Measurements from ENCODE around the gene ZNF750. TPM values are rescaled to one million over a fixed set of nuclear protein-coding genes. Genes with fewer than 3 reads are reported as not detected.

ZNF750 gene
- total RNA-seq, 1 experiment from 2014 or later: not detected

DNA sequence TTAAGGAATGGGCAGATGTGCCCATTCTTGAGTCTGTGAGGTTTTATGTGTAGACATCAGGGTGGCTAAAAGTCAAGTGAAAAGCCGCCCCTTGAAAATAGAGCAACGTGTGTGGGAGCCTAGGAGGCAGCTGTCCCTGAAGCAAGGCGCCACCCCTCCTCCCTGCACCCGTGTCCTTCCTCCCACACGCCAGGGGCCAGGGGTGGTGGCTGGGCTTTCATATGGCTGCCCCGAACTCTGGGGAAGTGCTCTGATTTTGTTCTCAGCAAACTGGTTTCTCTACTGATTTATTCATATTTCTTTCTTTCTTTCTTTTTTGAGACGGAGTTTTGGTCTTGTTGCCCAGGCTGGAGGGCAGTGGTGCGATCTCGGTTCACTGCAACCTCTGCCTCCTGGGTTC lies 4.7 kb downstream of the ZNF750 start:
- no peak for DNase-seq (ENCODE audit: low read depth)

DNA sequence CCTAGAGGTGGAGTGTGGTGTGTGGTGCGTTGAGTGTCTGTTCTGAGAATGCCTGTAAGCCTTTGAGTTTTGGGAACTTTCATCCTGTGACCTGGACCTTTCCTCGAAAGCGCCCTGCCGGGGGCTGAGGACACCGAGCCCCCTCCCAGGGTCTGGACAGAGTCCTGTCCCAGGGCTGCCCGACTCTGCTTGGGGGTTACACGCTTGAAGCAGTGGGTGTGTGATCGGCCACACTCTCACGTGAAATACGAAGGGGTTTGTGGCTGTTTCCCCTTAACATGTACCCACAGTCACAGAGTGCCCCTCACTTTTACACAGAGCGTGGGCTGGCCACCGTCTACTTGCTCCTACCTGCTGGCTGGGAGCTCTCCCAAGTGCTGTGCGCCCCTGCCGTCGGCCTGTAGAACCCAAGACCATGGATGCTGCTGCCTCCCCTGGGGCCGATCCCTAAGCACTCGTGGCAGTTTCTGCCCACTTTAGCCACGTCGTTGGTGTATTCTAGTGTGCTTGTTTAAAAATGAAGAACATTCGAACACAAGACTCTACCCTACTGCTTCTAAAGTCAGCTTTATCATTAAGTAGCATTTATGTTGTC lies 6.8 kb downstream of the ZNF750 start:
- no peak for DNase-seq (ENCODE audit: low read depth)

DNA sequence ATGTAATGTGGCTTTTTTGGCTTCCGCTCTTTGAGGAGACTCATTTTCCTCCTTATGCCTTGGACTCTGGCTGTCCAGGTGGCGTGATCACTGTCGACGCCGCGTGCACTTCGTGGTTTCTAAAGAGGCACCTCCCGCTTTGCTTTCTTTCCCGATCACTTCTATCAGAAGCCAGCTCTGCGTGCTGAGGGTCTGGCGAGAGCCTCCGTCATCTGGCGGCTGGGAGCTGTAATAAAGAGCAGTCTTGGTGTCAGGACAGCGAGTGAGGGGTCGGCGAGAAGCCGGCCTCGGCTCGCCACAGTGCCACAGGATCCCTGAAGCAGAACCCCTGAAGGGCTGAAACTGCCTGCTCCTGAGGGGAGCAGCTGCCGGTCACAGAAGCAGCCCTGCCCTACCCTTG lies 7.4 kb downstream of the ZNF750 start:
- no peak for DNase-seq (ENCODE audit: low read depth)

DNA sequence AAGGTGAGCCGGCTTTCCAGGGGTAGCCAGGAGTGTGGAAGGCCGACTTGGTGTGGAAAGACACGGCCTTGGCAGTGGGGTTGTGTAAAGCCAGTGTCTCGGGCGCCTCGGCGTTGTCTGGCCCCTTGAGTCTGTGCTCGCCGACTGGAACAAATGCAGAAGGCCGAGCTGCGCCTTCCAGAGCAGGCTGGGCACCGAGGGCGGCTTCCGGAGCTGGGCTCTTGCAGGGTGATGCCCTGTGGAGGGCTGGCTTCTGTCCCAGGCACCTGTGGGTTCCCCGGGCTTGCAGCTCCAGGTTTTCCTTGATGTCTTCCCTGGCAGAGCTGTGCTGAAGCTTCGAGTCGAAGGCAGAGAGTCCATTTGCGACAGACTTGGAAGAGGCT lies 8.0 kb downstream of the ZNF750 start:
- DNase-seq (ENCODE audit: low read depth): no peak

DNA sequence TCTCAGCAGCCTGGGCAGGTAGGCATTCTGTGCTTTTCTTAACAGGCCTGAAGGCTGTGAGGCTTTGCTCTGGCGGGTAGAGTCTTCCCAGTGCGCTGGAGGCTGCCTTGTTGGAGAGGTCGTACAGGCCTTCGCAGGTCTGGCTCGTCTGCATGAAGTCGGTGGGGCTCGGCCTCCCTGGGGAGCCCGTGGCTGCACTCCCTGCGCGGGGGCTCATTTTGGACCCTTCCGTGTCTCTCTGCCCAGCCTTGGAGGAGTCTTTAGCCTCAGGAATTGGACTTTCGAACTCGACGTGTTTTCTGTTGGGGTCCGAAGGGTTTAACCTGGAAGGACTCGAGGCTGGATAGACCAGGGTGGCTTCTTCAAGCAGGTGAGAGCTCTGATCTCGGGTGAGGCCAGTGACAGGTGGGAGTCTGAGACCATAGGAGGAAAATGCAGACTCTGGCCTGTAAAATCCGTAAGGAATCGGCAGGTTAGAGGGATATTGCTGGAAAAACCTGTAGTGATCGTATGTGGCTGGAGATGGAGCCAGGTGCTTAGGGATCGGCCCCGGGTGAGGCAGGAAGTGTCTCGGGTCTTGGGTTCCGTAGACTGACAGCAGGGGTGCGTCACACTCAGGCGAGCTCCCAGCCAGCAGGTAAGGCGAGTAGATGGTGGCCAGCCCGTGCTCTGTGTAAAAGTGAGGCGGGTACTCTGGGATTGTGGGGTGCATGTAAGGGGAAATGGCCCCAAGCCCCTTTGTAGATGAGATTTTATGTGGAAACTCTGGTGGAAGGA lies 8.6 kb downstream of the ZNF750 start:
- DNase-seq (ENCODE audit: low read depth): no peak

DNA sequence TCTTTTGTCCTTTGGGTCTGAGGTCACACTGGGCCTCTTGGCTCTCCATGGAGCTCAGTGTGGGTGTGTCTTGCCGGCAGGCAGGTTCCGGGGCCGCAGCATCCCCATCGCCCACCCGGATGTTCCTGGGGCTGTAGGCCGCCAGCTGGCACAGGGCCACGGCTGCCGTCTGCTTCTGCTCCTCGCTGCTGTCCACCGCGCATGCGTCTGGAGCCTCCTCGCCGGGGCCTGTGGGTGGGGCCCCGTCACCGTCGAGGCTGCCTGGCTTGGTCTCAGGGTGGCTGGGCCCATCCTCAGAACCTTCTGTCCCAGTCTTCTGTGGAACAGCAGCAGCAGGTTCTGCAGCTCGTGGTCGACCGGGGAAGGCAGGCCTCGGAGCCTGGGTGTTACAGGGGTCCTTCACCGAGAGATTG lies 9.6 kb downstream of the ZNF750 start:
- DNase-seq (ENCODE audit: low read depth): no peak

DNA sequence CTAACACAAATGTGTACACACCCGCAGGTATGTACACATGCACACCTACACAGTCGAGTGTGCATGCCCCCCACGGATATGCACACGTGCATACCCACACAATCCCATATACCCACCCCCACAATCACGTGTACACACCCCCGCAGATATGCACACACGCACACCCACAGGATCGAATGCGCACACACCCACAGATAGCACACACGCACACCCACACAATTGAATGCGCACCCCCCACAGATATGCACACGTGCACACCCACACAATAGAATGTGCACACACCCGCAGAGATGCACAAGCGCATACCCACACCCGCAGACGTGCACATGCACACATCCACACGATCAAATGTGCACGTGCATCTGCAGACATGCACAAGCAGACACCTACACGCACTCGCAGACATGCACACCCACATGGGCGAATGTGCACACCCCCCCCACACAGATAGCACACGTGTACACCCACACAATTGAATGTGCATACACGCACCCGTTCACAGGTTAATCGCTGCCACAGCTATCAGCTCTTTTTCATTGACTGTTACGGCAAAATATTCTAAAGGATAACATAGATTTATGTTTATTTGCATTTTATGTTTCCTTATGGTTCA lies 10.8 kb downstream of the ZNF750 start:
- DNase-seq (ENCODE audit: low read depth): no peak

DNA sequence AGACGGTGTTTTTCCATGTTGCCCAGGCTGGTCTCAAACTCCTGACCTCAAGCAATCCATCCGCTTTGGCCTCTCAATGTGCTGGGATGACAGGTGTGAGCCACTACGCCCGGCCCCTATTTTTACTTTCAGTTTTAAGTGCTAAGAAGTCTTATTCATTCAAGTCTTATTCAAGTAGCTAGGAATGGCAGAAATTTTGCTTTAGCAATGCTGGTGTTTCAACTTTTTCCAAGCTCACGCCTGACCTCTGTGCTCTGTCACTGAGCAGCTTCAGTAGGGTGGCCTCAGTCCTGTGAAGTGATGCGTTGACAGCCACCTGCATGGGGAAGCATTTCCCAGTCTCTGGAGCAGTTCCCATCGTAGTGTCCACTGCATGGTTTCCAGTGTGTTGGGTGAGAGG lies 12.9 kb downstream of the ZNF750 start:
- no peak for DNase-seq (ENCODE audit: low read depth)

DNA sequence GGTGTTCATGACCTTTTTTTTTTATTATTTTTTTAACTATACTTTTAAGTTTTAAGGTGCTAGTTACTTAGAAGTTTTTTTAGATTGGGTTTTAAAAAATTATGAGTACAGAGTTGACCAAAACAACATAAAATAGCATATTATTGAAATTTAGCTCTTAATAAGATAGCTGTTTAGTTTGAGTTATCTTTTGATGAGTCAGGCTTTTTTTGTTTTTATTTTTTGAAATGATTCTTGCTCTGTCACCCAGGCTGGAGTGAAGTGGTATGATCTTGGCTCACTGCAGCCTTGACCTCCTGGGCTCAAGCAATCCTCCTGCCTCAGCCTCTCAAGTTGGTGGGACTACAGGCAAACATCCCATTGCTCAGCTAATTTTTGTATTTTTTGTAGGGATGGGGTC lies 13.6 kb downstream of the ZNF750 start:
- DNase-seq (ENCODE audit: low read depth): no peak

DNA sequence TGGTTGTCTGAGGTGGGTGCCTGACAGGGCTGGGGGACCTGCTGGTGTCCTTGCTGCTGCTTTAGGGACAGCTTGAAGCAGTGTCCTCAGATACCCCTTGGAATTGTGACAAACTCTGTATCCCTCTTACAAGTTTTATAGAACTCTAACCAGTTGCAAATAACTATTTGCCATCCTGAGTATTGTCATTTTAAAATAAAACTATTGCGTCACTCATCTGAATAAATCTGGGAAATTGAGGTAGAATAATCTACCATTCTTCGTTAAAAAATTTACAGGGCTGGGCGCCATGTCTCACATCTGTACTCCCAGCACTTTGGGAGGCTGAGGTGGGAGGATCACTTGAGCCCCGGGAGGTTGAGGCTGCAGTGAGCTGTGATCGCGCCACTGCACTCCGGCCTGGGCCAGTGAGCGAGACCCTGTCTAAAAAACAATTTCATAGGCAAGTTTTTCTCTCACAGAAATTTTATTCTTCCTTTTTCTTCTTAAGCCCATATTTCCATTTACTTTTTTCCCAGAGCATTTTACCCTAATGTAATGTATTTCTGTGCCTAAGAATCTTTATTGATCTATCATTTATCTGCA lies 14.2 kb downstream of the ZNF750 start:
- DNase-seq (ENCODE audit: low read depth): no peak

DNA sequence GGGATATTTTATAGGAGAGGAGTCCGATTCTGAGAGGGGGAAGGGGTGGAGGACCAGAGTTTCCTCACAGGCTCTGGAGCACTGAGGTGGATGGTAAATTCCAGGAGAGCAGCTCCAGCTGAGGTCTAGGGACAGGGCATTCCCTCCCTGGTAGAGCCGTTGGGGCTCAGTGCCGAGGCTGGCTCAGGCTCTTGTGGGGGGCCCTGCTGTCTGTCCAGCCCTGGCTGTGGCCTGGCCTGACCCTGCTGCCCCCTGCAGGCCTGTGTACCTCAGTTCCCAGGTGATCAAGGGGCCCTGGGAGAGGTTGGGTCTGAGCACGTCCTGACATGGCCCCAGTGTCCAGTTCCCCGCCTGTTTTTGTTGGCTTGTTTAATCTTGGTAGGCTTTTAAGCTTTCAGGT lies 16.8 kb downstream of the ZNF750 start:
- no peak for DNase-seq (ENCODE audit: low read depth)

DNA sequence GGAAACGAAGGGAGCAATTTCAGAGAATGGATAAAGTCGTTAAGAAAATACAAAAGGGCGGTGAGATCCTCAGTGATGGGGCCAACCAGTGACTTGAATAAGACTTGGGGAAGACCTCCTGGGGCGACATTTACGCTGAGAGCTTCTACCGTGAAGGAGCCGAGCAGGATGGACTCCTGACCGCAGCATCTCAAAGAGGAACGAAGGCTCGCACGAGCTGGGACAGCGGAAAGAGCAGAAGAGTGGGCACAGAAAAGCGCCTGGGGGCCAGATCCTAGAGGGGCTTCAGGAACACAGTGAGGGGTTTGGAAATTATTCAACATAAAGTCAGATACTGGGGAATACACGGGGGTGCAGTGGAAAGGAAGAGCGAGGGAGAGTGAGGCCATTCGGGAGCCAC lies 17.5 kb downstream of the ZNF750 start:
- no peak for DNase-seq (ENCODE audit: low read depth)

DNA sequence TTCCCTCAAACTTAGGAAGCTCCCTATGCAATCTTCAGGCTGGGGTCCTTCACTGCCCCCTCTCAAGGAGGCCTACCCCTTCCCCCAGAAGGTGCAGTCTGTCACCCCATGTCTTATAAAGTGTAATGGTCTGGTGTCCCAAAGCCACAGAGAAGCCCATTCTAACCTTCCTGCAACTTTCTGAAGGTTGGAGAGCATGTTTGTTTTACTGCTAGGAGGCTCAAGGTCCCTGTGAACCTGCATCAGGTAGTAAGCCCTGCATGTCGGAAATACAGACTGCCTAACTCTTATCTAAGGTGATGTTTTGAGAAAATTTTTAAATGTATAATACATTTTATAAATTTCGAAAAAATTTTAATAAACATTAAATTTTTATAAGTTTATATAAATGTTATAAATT lies 18.3 kb downstream of the ZNF750 start:
- no peak for DNase-seq (ENCODE audit: low read depth)

DNA sequence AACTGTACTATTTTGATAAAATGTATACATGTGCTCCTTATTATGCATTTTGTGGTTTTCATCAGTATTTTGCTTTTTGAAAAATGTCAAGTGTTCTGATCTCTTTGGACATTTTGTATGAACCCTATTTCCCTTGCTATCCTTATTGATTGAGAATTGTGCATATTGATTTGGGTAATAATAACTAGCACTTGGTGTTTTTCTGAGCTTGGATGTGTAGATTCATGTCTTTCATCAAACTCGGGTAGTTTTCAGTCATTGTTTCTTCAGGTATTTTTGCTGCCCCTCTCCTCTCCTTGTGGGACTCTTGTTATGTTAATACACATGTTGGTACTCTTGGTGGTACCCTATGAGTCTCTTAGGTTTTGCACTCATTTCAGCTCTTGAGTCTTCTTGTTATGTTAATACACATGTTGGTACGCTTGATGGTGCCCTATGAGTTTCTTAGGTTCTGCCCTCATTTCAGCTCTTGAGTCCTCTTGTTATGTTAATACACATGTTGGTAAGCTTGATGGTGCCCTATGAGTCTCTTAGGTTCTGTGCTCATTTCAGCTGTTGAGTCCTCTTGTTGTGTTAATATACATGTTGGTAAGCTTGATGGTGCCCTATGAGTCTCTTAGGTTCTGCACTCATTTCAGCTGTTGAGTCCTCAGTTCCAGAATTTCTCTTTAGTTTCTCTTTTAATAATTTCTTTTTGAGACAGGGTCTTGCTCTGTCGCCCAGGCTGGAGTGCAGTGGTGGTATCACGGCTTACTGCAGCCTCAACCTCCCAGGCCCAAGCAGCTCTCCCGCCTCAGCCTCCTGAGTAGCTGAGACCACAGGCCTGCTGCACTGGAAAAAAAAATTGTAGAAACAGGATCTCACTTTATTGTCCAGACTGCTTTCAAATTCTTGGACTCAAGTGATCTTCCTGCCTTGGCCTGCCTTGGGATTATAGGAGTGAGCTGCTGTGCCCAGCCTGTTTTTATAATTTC lies 19.3 kb downstream of the ZNF750 start:
- DNase-seq (ENCODE audit: low read depth): no peak

DNA sequence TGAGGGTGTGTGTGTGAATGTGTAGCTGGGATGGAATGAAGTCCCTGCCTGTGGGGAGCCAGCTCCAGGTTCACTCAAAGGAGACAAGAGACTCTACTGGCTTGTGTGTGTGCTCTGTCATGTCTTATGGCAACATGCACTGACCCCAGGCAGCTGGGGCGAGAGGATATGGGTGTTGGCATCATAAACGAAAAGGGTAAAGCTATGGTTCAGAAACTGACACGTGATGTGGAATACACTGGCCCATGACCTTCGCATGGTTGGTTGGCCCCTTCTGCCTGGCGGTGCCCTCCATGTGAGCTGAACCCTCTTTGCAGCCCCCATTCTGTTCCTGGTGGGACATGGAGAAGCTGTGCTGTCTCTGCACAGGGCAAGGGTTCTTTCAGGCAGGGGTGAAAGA lies 21.9 kb downstream of the ZNF750 start:
- no peak for DNase-seq (ENCODE audit: low read depth)

DNA sequence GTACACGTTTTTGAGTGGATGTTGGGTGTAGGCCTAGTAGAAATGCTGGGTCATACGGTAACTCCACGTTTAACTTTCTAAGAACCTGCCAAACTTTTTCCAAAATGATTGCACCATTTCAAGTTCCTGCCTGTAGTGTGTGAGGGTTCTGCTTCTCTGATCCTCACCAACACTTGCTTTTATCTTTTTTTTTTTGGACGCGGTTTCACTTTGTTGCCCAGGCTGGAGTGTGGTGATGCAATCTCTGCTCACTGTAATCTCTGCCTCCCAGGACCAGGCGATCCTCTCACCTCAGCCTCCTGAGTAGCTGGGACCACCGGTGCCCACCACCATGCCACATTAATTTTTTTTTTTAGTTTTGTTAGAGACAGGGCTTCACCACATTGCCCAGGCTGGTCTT lies 23.5 kb downstream of the ZNF750 start:
- no peak for DNase-seq (ENCODE audit: low read depth)

DNA sequence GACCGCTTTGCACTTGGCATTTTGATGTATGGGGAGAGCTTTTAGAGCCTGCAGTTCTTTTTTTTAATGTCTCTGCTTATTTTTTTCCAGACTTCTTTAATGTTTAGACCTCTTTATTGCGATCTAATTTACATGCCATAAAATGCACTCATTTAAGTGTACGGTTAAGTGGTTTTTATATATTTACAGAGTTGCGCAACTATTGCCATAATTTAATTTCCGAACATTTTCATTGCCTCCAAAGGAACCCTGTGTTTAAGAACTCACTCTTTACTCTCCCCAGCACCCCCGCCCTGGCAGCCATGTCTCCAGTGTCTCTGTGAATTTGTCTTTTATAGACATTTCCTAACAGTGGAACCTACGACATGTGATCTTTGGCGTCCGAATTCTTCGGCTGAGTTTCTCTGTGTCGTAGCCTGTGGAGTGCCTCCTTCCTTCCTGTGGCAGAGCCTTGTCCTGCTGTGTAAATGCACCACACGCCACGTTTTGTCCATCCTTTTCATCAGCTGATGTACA lies 24.0 kb downstream of the ZNF750 start:
- no peak for DNase-seq (ENCODE audit: low read depth)

DNA sequence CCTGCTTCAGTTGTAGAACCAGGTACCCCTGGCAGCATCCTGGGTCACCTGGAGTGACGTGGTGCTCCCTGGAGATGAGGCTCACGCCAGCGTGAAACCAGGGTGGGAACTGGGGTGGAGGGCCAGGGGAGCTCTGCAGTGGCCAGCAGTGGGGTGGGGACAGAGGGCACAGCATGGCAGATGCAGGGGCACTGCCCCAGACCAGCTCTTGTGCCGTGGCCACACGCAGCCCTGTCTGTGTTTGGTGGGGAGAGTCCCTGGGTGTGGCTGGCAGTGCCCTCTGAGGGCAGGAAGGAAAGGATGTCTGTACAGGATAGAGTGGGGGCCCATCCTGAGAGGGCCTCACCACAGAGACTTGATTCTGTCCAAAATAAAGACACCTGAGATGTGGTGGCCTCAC lies 24.5 kb downstream of the ZNF750 start:
- DNase-seq (ENCODE audit: low read depth): no peak

DNA sequence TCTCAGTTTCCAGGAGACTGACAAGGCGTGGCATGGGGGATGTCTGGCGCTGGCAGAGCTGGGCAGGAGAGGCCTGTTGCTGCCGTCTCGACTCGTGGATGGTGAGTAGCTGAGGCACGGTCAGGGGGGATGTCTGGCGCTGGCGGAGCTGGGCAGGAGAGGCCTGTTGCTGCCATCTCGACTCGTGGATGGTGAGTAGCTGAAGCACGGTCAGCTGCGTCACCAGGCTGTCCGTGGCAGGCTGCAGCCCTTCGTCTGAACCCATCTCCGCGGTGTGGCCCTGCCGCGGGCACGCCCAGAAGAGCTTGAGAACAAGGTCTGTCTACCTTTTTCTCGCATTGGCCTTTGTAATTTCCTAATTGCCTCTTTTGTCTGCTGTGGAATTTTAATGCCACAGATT lies 25.0 kb downstream of the ZNF750 start:
- no peak for DNase-seq (ENCODE audit: low read depth)

DNA sequence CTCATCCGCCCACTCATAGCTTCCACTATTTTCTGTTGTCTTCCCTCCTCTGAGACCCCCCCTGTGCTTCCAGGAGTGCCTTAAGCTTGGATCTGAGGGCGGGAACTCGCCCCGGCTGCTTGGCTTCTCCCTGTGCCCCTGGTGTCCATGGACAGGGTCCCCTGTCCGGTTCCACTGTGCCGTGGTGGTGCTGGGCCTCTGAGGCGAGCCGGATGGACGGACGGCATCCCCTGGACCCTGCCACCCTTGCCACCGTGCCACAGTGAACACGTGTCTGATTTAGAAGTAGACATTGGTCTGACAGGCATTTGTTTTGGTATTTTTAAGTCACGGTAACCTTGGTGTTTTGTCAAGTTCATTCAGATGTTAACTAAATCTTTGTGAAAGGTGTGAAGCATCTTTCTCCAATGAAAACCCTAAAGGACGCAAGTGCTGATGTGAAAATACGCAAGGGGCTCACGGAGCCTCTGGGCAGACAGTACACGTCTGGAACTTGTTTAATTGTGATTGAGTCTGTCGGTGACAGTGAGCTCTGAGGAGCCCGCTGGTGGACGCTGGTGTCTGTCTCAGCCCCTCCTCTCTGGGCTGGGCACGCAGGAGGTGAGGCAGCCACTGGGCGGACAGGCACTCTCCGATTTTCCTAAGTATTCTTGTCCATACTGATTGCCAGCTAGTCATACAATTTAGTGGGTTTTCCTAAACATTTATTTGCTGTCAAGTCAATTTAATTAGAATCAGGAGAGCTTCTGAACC lies 26.3 kb downstream of the ZNF750 start:
- DNase-seq (ENCODE audit: low read depth): no peak

DNA sequence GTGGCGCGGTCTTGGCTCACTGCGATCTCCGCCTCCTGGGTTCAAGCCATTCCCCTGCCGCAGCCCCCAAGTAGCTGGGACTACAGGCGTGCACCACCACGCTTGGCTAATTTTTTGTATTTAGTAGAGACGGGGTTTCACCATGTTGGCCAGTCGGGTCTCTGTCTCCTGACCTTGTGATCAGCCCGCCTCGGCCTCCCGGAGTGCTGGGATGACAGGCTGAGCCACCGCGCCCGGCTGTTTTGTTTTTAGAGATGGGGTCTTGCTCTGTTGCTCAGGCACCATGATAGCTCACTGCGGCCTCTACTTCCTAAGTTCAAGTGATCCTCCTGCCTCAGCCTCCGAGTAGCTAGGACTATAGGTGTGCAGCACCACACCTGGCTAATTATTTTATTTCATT lies 27.2 kb downstream of the ZNF750 start:
- DNase-seq (ENCODE audit: low read depth): no peak
